Effector memory CD4-positive, alpha-beta T cell (primary cell): ENCODE measurements around the gene ZBTB32.

Experiments
- DNase-seq, 3 donors: peaks; one replicate each; pipeline ENCODE4 v3.0.0-alpha.2; 2020
- H3K27ac ChIP-seq: 2 replicates; pipeline ENCODE4 v1.7.0; 2013; ENCODE audit warnings: mild to moderate bottlenecking, low read length, moderate library complexity; ENCODE audit not compliant: insufficient read depth, poor library complexity, severe bottlenecking
- H3K27me3 ChIP-seq: replicated peaks from 2 replicates; pipeline ENCODE4 v1.7.0; 2013; ENCODE audit warnings: mild to moderate bottlenecking, low read length; ENCODE audit not compliant: insufficient read depth, control insufficient read depth, poor library complexity, severe bottlenecking
- H3K36me3 ChIP-seq: 2 replicates; pipeline ENCODE4 v1.7.0; 2013; ENCODE audit warnings: mild to moderate bottlenecking, low read length, moderate library complexity; ENCODE audit not compliant: control insufficient read depth, insufficient read depth
- H3K4me1 ChIP-seq: 2 replicates; pipeline ENCODE4 v1.7.0; 2013; ENCODE audit warnings: low read length, mild to moderate bottlenecking; ENCODE audit not compliant: control insufficient read depth, insufficient read depth, poor library complexity, severe bottlenecking
- H3K4me3 ChIP-seq: 2 replicates; pipeline ENCODE4 v1.7.0; 2013; ENCODE audit warnings: low read length, low read depth, mild to moderate bottlenecking; ENCODE audit not compliant: insufficient read depth, poor library complexity, severe bottlenecking
- H3K9me3 ChIP-seq: 2 replicates; pipeline ENCODE4 v1.7.0; 2013; ENCODE audit warnings: mild to moderate bottlenecking, low read length, moderate library complexity; ENCODE audit not compliant: control insufficient read depth

ZBTB32 gene

DNA sequence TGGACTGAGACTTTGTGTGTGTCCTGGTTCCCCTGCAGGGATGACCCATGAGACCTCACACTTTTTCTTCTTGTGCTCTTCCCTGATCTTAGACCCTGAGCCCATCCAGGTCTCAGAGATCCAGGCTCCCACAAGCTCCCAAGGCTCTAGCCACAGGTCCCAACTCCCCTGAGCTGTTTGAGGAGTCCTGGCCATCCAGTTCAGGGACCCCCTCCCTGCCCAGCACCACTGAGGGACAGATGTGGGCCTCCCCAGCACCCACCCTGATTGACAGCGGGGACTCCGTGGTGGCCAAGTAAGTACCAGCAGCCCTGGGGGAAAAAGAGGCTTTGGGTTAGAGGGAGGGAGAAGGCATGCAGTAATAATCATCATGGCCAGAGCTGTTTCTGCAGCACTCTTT lies 55.3 kb downstream of the ZBTB32 start:
- Histone ChIP-seq H3K4me3 (no peak overlapping the region), H3K9me3 (no peaks in the 10 kb centered on the region), H3K4me1 (peaks cover 28% of the 10 kb centered on the region), H3K27ac (no peak overlapping the region), H3K36me3 (peaks cover 11% of the 10 kb centered on the region), H3K27me3 (no peaks in the 10 kb centered on the region)
- DNase-seq = no peak

DNA sequence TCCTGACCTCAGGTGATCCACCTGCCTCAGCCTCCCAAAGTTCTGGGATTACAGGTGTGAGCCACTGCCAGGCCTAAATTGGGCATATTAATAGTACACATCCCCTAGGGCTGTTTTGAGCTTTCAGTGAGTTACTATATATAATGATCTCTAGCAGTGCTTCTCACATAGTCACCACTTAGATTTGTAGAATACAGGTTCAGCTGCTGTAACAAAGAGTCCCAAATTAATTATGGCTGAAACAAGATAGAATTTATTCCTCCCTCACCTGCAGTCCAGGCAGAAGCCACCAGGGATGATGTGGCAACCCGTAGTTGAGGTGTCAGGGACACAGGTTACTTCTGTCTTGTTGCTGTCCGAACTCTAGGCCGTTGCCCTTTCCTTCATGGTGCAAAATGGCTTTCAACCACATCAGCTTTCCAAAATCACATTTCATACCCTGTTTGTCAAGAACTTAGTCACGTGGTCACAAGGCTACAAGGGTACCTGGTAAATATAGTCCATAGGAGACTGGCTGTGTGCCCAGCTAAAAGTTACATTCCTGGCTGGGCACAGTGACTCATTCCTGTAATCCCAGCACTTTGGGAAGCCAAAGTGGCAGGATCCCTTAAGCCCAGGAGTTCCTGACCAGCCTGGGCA lies 56.5 kb downstream of the ZBTB32 start:
- Histone ChIP-seq H3K36me3 (peaks cover 19% of the 10 kb centered on the region), H3K9me3 (no peaks in the 10 kb centered on the region), H3K27ac (no peak overlapping the region), H3K4me1 (peaks cover 20% of the 10 kb centered on the region), H3K4me3 (no peak overlapping the region), H3K27me3 (no peaks in the 10 kb centered on the region)
- DNase-seq = no peak

DNA sequence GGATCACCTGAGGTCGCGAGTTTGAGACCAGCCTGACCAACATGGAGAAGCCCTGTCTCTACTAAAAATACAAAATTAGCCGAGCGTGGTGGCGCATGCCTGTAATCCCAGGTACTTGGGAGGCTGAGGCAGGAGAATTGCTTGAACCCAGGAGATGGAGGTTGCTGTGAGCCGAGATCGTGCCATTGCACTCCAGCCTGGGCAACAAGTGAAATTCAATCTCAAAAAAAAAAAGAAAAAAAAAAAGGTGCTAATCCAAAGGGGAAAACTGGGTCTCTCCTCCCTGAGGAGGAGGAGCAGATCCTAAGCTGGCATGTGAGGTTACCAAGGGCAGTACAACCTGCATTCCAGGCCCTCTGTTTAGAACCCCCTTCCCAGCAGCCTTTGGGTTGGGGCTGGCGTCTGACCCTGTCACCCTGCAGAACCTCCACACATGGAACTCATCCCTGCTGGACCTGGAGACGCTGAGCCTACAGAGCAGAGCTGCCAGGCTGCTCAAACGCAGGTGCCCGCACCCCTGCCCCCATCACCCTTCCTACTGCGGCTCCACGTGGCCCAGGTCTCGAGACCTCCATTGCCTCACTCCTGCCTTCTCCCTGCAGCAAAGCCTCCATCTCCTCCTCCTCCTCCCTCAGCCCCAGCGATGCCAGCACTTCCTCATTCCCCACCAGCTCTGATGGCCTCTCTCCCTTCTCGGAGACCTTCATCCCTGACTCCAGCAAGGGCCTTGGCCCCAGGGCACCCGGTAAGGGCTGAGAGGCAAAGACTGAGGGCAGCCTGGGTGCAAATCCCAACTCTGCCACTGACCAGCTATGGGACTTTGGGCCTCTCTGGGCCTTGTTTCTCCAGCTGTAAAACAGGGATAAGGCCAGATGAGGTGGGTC lies 60.3 kb downstream of the ZBTB32 start:
- Histone ChIP-seq H3K27ac (no peak overlapping the region), H3K27me3 (no peaks in the 10 kb centered on the region), H3K4me3 (no peak overlapping the region), H3K9me3 (no peaks in the 10 kb centered on the region), H3K36me3 (peaks cover 35% of the 10 kb centered on the region), H3K4me1 (no peaks in the 10 kb centered on the region)
- no peak for DNase-seq
